ENCODE measurements around the gene MYPN.

DNA sequence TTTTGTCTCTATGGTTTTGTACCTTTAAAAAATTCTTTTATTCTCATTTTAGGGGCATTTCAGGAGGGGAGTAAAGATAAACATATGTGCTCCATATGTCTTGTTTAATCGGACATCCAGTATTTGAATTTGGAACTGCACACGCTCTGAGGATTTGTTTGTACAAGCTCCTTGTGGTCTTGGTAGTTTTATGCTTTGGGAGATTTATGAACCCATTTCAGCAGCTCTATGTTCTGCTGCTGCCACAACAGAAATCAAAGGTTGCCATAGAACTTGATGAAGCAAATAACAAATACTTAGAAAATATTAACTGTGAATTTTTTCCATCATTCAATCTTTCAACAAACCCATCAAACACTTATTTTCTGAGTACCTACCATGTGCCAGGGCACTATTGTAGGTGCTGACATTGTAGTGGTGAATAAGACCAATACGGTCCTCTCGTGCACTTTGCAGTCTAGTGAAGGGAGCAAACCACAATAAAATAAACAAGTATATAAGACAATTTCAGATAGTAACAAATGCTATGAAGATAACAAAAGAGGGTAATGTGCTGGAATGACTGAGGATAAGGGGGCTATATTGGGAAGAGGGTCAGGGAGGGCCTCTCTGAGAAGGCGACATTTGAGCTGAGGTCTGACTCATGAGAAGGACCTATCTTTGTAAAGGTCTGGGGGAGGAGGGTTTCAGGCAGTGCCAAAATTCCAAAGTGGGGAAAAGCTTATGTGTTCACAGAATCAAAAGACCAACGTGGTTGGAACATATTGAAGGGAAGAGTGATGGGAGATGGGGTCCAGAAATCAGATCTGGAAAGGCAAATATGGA is 30.4 kb downstream of the MYPN start:
- TF ChIP-seq PKNOX1 (IDR thresholded peaks at IDR 0.05) (peak; percentile 38), BHLHE40 (IDR thresholded peaks at IDR 0.05; ENCODE audit: borderline replicate concordance) (no peak), CTBP1 (IDR thresholded peaks at IDR 0.05; ENCODE audit: borderline replicate concordance) (no peak), FOXM1 (IDR thresholded peaks at IDR 0.05; ENCODE audit: borderline replicate concordance) (no peak), SP1 (IDR thresholded peaks at IDR 0.05) (no peak), TARDBP (IDR thresholded peaks at IDR 0.05) (no peak), NFRKB (IDR thresholded peaks at IDR 0.05) (no peak), ZNF384 (IDR thresholded peaks at IDR 0.05) (no peak), ELF4 (IDR thresholded peaks at IDR 0.05) (no peak)

Measured in HEK293T (cell line).